GM21360 (cell line): ENCODE measurements around the gene STMP1.
A peak's percentile ranks its signal among the peaks of the same experiment; 100 is the strongest.
"Not testable (repeated sequence)": the region's sequence is repeated elsewhere in the genome, so short reads cannot be mapped to it uniquely, and the experiment has no call there.

Experiments
- ATAC-seq: cut with Tn5 transposase; IDR thresholded peaks from one replicate; pipeline ENCODE4 v1.9.1; 2021; ENCODE audit warnings: mild to moderate bottlenecking, moderate library complexity; ENCODE audit not compliant: unreplicated experiment

The STMP1 gene

GRCh38 chr7:135664046-135664589, 1.8 kb downstream of the STMP1 start:
- no peak for ATAC-seq

DNA sequence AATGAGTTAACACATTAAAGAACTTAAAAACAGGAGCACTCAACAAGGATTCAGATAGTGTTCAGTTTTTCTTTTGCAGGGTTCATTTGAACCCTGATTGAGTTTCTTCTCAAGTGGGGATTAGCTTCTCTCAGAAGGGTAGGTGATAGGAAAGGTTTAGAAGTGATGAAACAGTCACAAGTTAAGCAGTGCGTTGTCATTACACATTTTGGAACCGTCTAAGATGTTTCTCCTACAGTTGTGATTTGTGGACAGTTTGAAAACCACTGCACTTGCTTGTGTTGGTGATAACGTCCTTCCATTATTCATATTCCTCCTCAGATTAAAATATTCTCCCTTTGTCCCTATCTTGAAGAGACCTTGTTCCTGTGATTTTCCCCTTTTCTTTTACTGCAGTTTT, 2.7 kb downstream of the STMP1 start:
- no peak for ATAC-seq

GRCh38 chr7:135666156-135666555, 3.8 kb downstream of the STMP1 start:
- no peak for ATAC-seq

DNA sequence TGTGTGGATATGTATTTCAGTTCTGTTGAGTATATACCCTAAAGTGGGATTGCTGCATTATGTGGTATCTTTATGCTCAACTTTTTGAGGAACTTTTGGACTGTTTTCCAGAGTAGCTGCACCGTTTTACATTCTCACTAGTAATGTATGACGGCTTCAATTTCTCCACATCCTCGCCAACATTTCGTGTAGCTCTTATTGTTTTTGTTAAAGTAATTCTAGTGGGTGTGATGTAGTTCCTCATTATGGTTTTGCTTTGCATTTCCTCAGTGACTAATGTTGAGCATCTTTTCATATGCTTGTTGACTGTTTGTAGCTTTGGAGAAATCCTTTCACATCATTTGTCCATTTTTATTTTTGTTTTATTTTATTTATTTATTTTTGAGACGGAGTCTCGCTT, 4.5 kb downstream of the STMP1 start:
- ATAC-seq, result no peak

- ATAC-seq, result not testable (repeated sequence)
Observed at GRCh38 chr7:135667626-135668025, 5.3 kb downstream of the STMP1 start.

DNA sequence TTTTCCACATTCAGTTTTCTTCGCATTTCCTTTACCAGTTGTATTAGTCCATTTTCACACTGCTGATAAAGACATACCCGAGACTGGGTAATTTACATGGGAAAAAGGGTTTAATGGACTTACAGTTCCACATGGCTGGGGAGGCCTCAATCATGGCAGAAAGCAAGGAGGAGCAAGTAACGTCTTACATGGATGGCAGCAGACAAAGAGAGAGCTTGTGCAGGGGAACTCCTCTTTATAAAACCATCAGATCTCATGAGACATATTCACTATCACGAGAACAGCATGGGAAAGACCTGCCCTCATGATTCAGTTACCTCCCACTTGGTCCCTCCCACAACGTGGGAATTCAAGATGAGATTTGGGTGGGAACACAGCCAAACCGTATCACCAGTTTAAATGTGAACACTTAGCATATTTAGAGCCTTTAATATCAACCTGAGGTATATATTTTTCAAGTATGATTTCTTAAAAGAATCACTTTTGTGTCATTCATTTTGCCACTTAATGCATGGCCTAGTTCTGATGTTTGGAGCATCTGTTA, 6.6 kb downstream of the STMP1 start:
- ATAC-seq, result not testable (repeated sequence)

DNA sequence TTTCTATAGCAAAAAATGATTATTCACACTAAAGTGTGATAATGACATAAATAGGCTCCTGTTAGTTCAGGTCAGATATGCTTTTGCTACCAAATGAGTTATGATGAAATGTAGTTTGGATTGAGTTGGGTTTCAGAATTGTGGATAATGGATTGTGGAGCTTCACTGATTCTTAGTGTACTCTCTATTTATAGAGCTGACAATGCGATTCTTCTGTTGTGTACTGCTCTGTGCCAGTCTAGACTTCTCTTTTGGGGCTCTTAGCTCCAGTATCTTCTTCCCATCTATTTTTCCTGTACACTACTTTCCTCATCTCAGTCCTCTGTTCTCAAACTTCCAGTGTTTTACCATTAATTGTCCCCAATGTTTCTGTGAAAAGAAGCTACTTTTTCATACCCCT, 7.5 kb downstream of the STMP1 start:
- no peak for ATAC-seq

DNA sequence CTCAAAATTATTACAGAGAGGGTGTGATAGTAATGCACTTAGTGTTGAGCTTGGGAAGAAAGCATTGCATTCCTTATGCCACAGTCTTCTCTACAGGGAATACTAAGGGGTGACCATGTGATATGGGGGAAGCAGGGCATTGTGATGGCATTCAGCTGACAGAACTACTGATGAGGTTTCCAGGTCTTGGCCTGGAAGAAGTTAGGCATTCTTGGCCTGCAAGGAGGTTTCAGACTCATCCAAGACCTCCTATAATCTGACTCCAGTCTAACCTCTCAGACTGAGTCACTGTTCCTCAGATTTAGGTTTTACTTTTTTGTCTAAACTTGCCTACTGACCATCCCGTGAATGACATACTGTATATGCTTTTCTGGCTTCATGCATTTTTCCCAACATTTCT, 7.9 kb downstream of the STMP1 start:
- ATAC-seq, result no peak

DNA sequence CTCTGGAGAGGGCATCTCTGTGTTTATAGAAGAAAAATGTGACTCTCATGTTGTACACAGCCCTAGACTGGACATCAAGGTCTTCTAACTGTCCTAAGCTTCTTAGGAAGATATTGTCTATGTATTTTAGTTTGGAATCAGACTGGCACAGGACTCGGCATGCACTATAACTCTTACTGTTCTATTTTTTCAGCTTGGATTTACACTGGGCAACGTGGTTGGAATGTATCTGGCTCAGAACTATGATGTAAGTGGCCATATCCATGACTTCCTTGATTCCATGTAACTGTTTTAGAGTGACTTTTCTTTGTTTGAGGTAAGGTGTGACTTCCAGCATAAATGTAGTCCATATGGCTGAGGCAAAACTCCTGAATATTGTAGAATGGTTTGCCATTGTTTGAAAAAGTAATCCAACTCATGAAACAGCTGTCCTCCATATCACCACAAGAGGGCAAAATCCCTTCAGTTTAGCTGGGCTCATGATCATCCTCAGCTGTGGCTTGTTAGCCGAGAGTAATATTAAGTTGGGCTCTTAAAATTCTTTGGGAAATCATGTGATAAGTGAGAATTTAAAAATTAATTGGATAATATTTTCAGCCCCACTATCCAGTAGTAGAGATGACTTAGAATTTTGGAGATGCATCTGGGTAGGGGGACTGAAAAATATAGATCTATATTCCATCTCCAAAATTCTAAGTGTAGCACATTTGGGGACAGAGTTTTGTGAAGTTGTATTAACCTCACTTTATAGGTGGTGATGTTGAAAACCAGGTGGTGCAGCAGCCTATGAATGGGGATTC, 10.4 kb downstream of the STMP1 start:
- peak; percentile 84 for ATAC-seq

DNA sequence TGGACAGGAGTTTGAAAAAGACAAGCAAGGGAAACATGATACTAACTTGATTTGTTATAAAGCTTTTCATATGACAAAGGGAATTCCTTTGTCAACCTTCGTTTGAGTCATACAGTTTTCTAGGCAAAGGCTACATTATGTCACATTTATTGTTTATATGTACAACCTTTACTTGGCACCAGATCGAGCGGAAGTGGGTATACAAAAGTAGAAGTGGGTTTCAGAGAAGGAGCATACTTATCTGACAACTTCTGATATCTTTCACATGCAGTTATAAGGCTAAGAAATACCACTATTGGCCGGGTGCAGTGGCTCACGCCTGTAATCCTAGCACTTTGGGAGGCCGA, 11.0 kb downstream of the STMP1 start:
- no peak for ATAC-seq

GRCh38 chr7:135678612-135679575, 16.6 kb downstream of the STMP1 start:
- no peak for ATAC-seq

DNA sequence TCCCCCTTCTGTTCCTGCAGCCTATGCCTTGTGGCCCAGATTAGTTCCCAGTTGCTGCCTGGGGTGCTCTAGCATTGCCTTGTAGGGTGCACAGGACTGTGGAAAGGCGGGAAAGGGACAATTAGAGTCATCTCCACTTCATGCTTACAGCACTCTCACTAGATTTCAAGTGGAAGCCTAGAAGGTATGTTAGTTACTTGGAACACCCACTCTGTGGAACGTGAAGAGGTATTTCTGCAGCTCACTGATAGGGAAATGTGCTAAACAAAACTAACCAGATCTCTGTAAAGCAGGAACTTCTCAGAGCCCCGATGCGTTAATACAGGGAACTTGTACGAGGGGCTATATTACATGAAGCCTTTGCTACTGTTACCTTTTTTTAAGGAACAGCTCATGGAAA, 19.4 kb downstream of the STMP1 start:
- no peak for ATAC-seq

DNA sequence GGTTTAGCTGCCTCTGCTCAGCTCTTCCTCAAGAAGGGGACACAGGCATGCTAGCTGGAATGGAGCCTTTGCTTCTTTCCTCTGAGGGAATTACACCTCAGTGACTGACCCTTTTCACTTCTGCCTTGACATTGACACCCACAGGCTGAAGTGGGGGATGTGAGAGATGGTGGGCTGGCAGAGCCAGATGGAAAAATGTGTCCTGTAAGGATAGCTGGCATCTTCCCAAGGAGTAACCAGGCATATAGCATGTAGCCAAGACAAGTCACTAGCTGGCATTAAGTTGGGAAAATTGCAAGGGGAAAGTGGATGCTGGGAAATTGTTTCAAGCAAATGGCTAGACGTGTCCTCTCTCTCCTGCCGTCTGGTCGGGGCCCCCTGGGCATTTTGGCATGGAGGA, 19.9 kb downstream of the STMP1 start:
- ATAC-seq, result no peak

GRCh38 chr7:135683609-135684008, 21.3 kb downstream of the STMP1 start:
- ATAC-seq, result no peak

GRCh38 chr7:135684136-135684535, 21.8 kb downstream of the STMP1 start:
- no peak for ATAC-seq

GRCh38 chr7:135684699-135685098, 22.4 kb downstream of the STMP1 start:
- no peak for ATAC-seq

DNA sequence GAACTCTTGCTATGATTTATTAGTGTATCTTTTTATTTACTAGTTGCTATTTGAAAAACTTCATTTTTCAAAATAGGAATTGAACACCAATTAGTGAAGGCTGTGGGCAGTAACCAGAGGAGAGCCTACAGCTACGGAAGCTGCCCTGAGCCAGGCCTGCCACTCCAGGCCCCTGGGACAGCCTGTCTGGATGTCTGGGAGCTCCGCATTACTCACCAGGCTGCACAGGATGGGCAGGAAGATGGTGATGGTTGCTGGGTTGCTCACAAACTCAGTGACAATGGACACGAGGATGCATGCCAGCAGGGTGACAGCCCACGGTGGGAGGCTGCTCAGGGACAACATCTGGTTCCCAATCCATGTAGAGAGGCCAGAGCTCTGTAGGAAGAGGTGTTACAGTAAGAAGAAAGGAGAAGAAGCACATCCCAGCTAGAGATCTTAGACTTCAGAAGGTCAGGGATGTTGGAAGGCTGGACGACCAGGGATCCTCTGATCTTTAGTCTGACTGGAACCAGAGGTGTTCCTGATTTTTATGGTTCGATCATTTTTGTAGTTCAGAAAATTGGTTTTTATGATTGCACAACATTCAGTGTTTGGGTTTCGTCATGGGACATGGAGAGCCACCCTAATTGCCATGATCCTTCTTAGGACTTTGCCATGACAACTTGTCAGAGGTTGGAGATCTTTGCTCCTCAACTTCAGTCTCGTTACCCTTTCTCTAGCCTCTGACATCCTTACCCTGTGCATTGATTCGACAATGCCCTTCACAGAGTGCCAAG, 23.2 kb downstream of the STMP1 start:
- no peak for ATAC-seq

DNA sequence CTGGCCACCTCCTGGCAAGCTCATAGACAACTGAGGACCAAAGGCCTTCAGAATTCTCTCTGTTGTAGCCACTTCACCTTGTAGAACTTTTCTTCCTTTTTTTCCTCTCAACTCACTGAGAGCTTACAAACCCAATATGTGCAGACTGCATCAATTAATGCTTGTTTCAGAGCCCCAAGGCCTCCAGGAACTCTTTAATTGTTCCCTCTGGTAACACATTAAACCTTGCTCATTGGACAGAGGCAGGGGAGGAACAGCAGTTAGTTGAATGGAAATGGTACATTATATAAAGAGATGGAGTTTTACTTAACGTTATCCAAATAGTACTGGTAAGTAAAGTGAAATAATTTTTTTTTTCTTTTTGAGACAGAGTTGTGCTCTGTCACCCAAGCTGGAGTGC, 25.2 kb downstream of the STMP1 start:
- no peak for ATAC-seq

- no peak for ATAC-seq
Observed at GRCh38 chr7:135690566-135690965, 28.3 kb downstream of the STMP1 start.

GRCh38 chr7:135692055-135692454, 29.7 kb downstream of the STMP1 start:
- ATAC-seq, result no peak

- ATAC-seq, result not testable (repeated sequence)
Observed at GRCh38 chr7:135692606-135693005, 30.3 kb downstream of the STMP1 start.
